Stomach smooth muscle (tissue), 2 donors: ENCODE results near the gene ETS1.
"Not testable (repeated sequence)": the region's sequence is repeated elsewhere in the genome, so short reads cannot be mapped to it uniquely, and the experiment has no call there.

Source experiments
- H3K27ac ChIP-seq: one replicate; pipeline ENCODE4 v1.7.0; 2013; ENCODE audit warnings: mild to moderate bottlenecking, low read length, inconsistent platforms
- H3K27me3 ChIP-seq, 2 donors: one replicate each; pipeline ENCODE4 v1.7.0; 2013; ENCODE audit warnings: low read length in 2 of 2; ENCODE audit not compliant: insufficient read depth in 2 of 2, control insufficient read depth in 1 of 2
- H3K36me3 ChIP-seq, 2 donors: one replicate each; pipeline ENCODE4 v1.7.0; 2013; ENCODE audit warnings: low read length in 2 of 2; ENCODE audit not compliant: control insufficient read depth in 2 of 2, insufficient read depth in 2 of 2
- H3K4me1 ChIP-seq: one replicate; pipeline ENCODE4 v1.7.0; 2013; ENCODE audit warnings: low read length; ENCODE audit not compliant: control insufficient read depth, insufficient read depth
- H3K4me3 ChIP-seq, 2 donors: one replicate each; pipeline ENCODE4 v1.7.0; 2013; ENCODE audit warnings: low read length in 2 of 2
- H3K9ac ChIP-seq, 2 donors: one replicate each; pipeline ENCODE4 v1.7.0; 2013; ENCODE audit warnings: low read length in 2 of 2, mild to moderate bottlenecking in 1 of 2
- H3K9me3 ChIP-seq, 2 donors: one replicate each; pipeline ENCODE4 v1.7.0; 2013; ENCODE audit warnings: low read length in 2 of 2; ENCODE audit not compliant: control insufficient read depth in 2 of 2
- donor health status: healthy.
- donor health status: Pancreatic carcinoma.

The ETS1 gene

GRCh38 chr11:128456566-128457268 is 130.6 kb downstream of the ETS1 start:
- H3K4me1 ChIP-seq, result peaks cover 14% of the 10 kb centered on the region
- no peaks in the 10 kb centered on the region for H3K27me3 ChIP-seq
- no peaks in the 10 kb centered on the region for H3K9me3 ChIP-seq
- no peak overlapping the region for H3K9ac ChIP-seq
- no peak overlapping the region for H3K27ac ChIP-seq
- H3K4me3 ChIP-seq, result no peak overlapping the region
- peaks cover 5 to 10% of the 10 kb centered on the region in 2 donors for H3K36me3 ChIP-seq

GRCh38 chr11:128455766-128456165 is 131.6 kb downstream of the ETS1 start:
- peaks cover 17% of the 10 kb centered on the region for H3K4me1 ChIP-seq
- no peaks in the 10 kb centered on the region for H3K27me3 ChIP-seq
- no peak overlapping the region for H3K27ac ChIP-seq

GRCh38 chr11:128453444-128454336 is 133.7 kb downstream of the ETS1 start:
- no peak overlapping the region for H3K9ac ChIP-seq
- H3K4me3 ChIP-seq, result no peak overlapping the region
- H3K27ac ChIP-seq, result no peak overlapping the region
- H3K36me3 ChIP-seq, result peaks cover 5% of the 10 kb centered on the region in 2 donors
- peaks cover 17% of the 10 kb centered on the region for H3K4me1 ChIP-seq
- H3K9me3 ChIP-seq, result no peaks in the 10 kb centered on the region
- no peaks in the 10 kb centered on the region for H3K27me3 ChIP-seq

More at GRCh38 chr11:128455766-128456165, 131.6 kb downstream of the ETS1 start:
- H3K4me3 ChIP-seq, result no peak overlapping the region
- no peak overlapping the region for H3K9ac ChIP-seq
- H3K9me3 ChIP-seq, result no peaks in the 10 kb centered on the region
- H3K36me3 ChIP-seq, result peaks cover 5% of the 10 kb centered on the region in 2 donors

DNA sequence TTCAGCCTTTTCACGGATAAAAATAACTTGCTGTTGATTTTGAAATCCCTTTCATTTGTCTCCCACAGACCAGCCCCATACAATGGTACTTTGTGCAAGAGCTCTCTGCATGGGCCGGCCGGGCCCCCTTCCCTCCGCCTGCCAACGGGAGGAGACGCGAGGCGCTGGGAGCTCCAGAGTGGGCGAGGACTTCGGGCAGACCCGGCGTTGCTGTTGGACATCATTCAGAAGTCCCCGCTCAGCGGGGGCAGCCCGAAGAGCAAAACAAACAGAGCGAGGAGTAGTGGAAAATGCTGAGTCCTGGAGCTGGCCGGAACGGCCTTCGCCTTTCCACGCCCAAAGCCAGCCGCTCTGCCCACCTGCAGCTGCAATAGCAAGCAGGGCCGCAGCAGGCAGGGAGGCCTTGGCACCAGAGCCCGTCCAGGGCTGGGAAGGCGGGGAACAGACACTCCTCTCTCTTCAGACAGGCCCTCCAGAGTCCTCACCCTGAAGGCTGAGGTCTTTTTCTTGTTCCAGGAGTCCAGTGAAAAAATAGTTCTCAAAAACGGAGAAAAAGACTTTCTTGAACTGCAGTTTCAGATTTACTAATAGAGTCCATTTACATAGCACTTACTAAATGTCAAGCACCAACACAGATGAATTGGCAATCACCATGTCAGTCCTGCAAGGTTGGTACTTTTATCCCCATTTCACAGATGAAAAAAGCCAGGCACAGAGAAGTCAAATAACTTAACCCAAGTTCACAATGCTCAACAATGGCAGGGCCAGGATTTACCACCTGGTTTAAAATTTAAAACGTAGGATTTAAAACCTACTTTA is 135.5 kb downstream of the ETS1 start:
- Histone ChIP-seq H3K27me3 (no peaks in the 10 kb centered on the region), H3K4me3 (peak overlapping the region in 1 of 2 donors; percentile 60), H3K36me3 (no peaks in the 10 kb centered on the region), H3K27ac (no peak overlapping the region), H3K9me3 (no peaks in the 10 kb centered on the region), H3K9ac (no peak overlapping the region), H3K4me1 (peaks cover 17% of the 10 kb centered on the region)

DNA sequence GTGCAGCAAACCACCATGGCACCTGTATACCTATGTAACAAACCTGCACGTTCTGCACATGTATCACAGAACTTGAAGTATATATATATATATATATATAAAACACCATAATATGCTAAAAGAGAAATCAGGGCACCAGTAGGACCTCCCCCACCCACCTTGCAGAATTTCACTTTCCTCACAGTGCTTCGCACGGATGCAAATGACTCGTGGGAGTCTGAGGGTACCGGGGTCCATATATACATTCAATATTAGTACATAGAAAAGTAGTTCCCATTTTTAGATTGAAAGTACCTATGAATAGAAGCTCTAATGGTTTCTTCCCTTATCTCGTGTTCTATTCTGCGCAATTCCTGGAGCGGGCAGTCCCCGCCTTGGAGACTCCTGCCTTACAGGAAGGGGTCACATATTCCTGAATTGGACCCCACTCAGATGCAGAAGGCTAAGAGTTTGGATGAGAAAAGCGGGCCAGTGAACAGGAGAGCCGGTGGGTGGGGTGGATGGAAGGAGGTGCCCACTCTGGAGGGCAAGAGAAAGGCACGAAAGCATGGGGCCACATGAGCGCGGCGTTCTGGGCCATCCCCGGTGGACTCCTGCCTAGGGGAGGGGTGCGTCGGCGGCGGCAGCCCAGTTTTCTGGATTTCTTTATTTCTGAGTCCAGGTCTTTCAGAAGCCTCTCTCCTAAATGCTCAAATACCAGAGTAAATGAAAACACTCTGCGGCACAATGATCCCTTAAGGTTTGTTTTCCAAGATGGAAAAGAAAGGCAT is 136.3 kb downstream of the ETS1 start:
- peak overlapping the region in 1 of 2 donors; percentile 60 for H3K4me3 ChIP-seq
- H3K4me1 ChIP-seq, result peaks cover 17% of the 10 kb centered on the region
- H3K9me3 ChIP-seq, result no peaks in the 10 kb centered on the region
- H3K9ac ChIP-seq, result no peak overlapping the region
- no peaks in the 10 kb centered on the region for H3K36me3 ChIP-seq
- no peaks in the 10 kb centered on the region for H3K27me3 ChIP-seq
- H3K27ac ChIP-seq, result no peak overlapping the region

GRCh38 chr11:128450425-128450824 is 136.9 kb downstream of the ETS1 start:
- H3K9me3 ChIP-seq, H3K9ac ChIP-seq, H3K27me3 ChIP-seq, H3K36me3 ChIP-seq, H3K4me3 ChIP-seq, H3K27ac ChIP-seq: not testable (repeated sequence)
- H3K4me1 ChIP-seq, result peaks cover 17% of the 10 kb centered on the region

- Histone ChIP-seq H3K27me3 (no peaks in the 10 kb centered on the region), H3K9me3 (no peaks in the 10 kb centered on the region), H3K9ac (no peak overlapping the region), H3K4me1 (peaks cover 17% of the 10 kb centered on the region), H3K36me3 (no peaks in the 10 kb centered on the region), H3K4me3 (no peak overlapping the region), H3K27ac (no peak overlapping the region)
Observed at GRCh38 chr11:128448981-128449713, 138.2 kb downstream of the ETS1 start.

DNA sequence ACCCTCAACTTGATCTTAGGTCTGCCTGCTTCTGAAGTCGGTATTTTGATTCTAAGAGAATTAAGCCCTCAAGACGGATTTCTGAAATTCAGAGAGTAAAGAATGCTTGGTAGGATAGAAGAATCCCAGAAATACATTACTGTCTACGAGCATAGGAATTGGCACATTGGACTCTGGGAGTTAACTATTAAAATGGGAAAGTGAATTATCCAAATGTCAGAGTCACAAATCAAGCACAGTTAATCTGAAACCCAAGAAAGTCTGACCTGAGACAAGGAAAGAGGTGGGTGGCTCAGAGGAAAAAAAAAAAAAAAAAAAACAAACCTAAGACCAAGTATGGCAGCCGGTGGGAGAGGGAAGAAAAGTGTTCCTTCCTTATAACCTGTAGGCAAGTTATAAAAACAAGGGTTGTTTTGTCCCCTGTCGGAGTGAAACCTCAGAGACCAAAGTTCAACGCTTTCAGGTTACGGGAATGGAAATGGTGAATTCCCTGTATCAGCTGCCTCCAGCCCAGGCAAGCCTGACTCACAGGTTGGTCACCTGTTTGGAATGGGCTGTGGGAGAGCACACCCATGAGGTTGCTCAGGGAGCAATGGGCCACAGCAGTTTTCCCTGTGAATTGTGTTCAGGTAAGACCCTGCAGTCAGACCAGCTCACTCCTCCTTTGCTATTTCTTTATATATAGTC is 139.0 kb downstream of the ETS1 start:
- Histone ChIP-seq H3K9me3 (no peaks in the 10 kb centered on the region), H3K9ac (no peak overlapping the region)

GRCh38 chr11:128447233-128447632 is 140.1 kb downstream of the ETS1 start:
- Histone ChIP-seq H3K36me3 (no peaks in the 10 kb centered on the region), H3K9ac (no peak overlapping the region), H3K4me3 (no peak overlapping the region), H3K27ac (no peak overlapping the region), H3K9me3 (no peaks in the 10 kb centered on the region), H3K27me3 (no peaks in the 10 kb centered on the region), H3K4me1 (peaks cover 6% of the 10 kb centered on the region)

More for the DNA sequence above, 139.0 kb downstream of the ETS1 start:
- Histone ChIP-seq H3K36me3 (no peaks in the 10 kb centered on the region), H3K27me3 (no peaks in the 10 kb centered on the region), H3K27ac (no peak overlapping the region), H3K4me3 (no peak overlapping the region), H3K4me1 (peaks cover 13% of the 10 kb centered on the region)
